22Rv1 (cell line): ENCODE results near the gene CREBL2.

Experiments used
- H3K27ac ChIP-seq: fragments of 450-650 bp; 2 replicates; pipeline ENCODE4 v1.5.1; 2017
- ZFX ChIP-seq: fragments of 450-650 bp; IDR thresholded peaks from 2 replicates; pipeline ENCODE4 v1.6.1; 2017; ENCODE audit warnings: antibody characterized with exemption, borderline replicate concordance
- TF ChIP-seq, protein P1 (sequence below): fragments of 450-650 bp; IDR thresholded peaks from 2 replicates; pipeline ENCODE4 v1.5.1; 2017; ENCODE audit warnings: mild to moderate bottlenecking

Gene CREBL2

DNA sequence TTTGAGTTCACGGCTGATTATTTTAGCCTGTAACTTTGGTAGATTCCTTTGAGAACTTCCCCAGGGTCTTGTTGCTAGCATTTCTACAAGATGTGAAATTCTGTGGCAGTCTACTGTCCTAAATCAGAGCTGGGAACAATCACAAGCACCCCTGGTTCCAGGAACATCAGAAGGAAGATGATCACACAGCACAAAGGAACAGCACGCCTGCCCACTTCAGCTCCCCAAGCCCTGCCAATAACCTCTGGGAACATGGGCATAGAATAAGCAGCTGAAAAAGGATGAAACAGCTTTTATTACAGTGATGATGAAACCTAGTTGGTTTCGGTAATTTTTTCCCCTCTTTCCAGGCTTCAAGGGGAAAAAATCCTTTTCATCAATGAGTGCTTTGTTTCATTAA is 72.0 kb downstream of the CREBL2 start:
- no peak for TF ChIP-seq ZFX
- TF ChIP-seq, protein P1, sequence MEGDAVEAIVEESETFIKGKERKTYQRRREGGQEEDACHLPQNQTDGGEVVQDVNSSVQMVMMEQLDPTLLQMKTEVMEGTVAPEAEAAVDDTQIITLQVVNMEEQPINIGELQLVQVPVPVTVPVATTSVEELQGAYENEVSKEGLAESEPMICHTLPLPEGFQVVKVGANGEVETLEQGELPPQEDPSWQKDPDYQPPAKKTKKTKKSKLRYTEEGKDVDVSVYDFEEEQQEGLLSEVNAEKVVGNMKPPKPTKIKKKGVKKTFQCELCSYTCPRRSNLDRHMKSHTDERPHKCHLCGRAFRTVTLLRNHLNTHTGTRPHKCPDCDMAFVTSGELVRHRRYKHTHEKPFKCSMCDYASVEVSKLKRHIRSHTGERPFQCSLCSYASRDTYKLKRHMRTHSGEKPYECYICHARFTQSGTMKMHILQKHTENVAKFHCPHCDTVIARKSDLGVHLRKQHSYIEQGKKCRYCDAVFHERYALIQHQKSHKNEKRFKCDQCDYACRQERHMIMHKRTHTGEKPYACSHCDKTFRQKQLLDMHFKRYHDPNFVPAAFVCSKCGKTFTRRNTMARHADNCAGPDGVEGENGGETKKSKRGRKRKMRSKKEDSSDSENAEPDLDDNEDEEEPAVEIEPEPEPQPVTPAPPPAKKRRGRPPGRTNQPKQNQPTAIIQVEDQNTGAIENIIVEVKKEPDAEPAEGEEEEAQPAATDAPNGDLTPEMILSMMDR: no peak
- no peak overlapping the region for H3K27ac ChIP-seq

DNA sequence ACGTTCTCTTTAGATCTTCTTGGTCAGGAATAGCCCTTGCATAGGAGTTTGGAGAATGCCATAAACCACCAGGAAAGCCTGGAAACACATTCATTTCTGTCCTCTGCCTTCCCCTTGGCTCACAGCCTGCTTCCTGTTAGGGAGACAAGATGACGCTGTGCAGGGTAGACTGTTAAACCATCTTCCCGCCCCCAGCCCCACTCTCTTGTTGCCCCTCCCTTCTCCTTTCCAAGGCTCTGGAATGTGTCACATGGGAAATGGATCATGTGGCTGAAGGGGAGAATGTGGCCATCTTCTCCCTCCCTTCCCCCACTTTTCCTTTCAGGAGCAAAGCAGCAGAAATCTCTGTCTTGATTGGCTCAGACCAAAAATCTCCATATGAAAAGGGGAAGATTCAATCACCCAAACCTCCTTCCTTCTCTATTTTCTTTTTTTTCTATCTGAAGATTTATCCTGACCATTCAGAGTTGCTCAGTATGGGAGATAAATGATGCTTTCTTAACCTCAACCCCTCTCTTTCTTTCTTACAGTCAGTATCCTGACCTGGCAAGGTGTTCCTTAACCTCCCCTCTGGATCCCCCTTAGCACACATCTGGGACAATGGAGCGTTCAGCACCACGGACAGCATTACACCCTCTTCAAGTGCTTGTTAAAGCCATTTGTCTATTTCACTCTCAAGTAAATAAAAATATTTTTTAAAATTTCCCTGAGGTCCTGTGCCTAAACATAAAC is 72.9 kb downstream of the CREBL2 start:
- H3K27ac ChIP-seq: no peak overlapping the region
- TF ChIP-seq, protein P1: no peak
- TF ChIP-seq ZFX: no peak

DNA sequence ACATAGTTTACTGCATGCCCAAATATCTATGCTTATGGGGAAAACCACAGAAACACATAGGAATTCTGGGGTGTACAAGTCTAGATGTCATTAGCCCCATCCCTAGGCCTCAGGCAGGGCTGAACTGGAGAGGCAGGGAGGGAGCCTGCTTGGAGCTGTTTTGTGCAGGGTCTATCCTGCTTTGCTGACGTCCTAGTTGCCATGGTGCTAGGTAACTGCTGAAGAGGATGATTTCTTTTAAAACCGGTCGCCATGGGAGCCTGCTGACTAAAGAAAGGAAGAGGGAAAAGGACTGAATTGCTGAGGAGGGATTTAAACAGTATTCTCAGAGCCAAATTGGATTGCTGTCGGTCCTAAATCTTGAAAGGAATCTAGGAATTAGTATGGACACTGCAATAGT is 73.6 kb downstream of the CREBL2 start:
- H3K27ac ChIP-seq: no peak overlapping the region
- TF ChIP-seq, protein P1: no peak
- TF ChIP-seq ZFX: no peak

DNA sequence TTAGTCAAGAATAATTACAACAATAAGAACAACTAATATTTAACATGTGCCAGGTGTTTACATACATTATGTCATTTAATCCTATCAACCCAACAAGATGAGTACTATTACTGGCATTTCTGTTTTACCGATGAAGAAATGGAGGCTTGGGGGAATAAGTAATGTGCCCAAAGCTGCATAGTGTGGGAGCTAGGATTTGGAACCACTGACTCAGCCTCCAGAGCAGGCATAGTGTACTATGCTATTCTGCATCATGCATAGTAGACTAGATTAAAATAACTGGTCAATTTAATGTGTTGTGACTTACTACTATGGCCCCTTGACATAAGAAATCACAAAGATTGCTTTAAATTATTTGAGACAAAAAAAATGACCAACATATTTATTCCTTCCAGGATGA is 74.8 kb downstream of the CREBL2 start:
- no peak overlapping the region for H3K27ac ChIP-seq
- TF ChIP-seq, protein P1: no peak
- no peak for TF ChIP-seq ZFX

DNA sequence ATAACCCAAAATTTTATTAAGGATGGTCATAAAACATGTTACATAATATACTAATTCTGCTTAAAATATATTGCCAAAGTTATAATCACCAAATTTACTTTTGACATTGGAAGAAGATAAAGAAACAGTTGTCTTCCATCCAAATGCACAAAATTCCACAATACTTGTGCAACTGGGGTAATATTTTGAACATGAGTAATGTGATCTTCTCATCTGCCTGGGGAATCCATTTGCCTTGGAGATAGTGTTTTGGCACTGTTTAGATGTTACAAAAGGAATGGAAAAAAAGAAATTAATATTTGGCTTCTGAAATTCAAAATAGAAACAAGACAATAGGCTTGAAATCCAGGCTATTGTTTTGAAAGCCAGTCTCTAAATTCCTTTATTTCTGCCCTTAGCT is 75.2 kb downstream of the CREBL2 start:
- H3K27ac ChIP-seq: no peak overlapping the region
- TF ChIP-seq, protein P1: no peak
- no peak for TF ChIP-seq ZFX

DNA sequence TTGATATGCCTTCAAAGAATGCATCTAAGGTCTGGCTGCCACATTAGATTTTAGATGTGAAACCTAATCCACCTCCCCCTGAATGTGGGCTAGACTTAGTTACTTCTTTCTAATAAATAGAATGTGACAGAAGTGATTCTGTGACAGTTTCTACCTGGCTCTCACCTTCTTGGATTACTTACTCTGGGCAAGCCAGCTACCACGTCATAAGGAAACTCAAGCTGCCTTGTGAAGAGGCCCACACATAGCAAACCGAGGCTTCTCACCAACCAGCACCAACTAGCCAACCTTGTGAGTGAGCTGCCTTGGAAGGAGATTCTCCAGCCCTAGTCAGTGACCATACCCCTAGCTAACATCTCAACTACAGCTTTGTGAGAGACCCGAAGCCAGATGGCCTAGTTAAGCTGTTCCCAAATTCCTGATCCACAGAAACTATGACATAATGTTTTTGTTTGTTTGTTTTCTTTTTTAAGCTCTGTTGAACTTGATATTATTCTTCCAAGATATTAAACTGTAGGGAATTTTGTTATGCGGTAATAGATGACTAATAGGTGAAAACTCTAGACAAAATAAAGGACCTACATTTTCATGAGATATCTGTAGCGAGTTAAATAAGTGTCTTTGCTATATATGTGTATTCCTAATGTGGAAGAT is 78.1 kb downstream of the CREBL2 start:
- TF ChIP-seq, protein P1: no peak
- no peak for TF ChIP-seq ZFX
- H3K27ac ChIP-seq: no peak overlapping the region

DNA sequence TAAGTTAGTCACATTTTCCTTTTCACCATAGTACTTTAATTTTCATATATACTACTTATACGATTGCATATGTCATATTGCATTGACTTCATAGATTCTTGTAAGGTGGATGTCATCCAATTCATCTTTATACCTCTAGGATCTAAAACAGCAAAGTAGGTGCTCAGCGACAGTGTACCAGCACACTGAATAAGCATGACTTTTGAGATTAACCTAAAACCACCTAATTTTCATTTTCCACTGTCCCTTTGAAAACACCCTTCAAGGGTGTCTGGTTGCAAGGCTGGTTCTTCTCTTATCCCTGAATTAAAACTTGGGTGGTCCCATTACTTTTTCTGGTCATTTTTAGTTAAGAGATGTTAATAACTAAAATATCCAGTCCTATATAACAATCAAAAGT is 79.9 kb downstream of the CREBL2 start:
- H3K27ac ChIP-seq: no peak overlapping the region
- no peak for TF ChIP-seq ZFX
- TF ChIP-seq, protein P1: no peak
